K562 (cell line): ENCODE data around the gene ATP5F1D. TPM values are rescaled to one million over a fixed set of nuclear protein-coding genes. Genes with fewer than 3 reads are reported as not detected.
A peak's percentile ranks its signal among the peaks of the same experiment; 100 is the strongest.

Experiments used
- ADNP ChIP-seq: fragments of 200-800 bp; sonication (Bioruptor generic); IDR thresholded peaks from 2 replicates; pipeline ENCODE4 v1.6.1; 2016; ENCODE audit warnings: missing genetic modification characterization, missing compliant biosample characterization
- ARNT ChIP-seq, 2 experiments: fragments of 450-650 bp; IDR thresholded peaks; 2 replicates each; pipeline ENCODE4 v1.6.1; 2016; ENCODE audit warnings: mild to moderate bottlenecking in 1 of 2
- BCL6 ChIP-seq: fragments of 250-450 bp; sonication (Bioruptor Pico); IDR thresholded peaks from 2 replicates; pipeline ENCODE4 v1.4.0; 2020
- C11orf30 ChIP-seq: fragments of 450-650 bp; IDR thresholded peaks from 2 replicates; pipeline ENCODE4 v1.6.1; 2016; ENCODE audit warnings: low read depth, mild to moderate bottlenecking
- CCNT2 ChIP-seq: IDR thresholded peaks from 2 replicates; pipeline ENCODE4 v1.6.1; 2011; ENCODE audit warnings: borderline replicate concordance, low read depth, mild to moderate bottlenecking, moderate library complexity, mixed read lengths, low read length; ENCODE audit not compliant: insufficient read length; ENCODE audit errors: extremely low read depth
- CHCHD3 ChIP-seq: fragments of 250-450 bp; sonication (Bioruptor Pico); IDR thresholded peaks from 2 replicates; pipeline ENCODE4 v2.1.2; 2022; ENCODE audit warnings: mild to moderate bottlenecking
- CHD1 ChIP-seq: fragments of 200-600 bp; sonication (generic); IDR thresholded peaks from one replicate; pipeline ENCODE4 v1.6.1; 2012; ENCODE audit warnings: mild to moderate bottlenecking, moderate library complexity, low read length, inconsistent platforms
- EZH2 ChIP-seq: IDR thresholded peaks from 2 replicates; pipeline ENCODE4 v1.6.1; 2012; ENCODE audit warnings: low read depth, mild to moderate bottlenecking, inconsistent platforms, low read length, borderline replicate concordance
- FOXP1 ChIP-seq: sonication (generic); formaldehyde crosslinking; IDR thresholded peaks from 2 replicates; pipeline ENCODE4 v1.8.0; 2022; ENCODE audit warnings: mild to moderate bottlenecking, missing genetic modification reagents
- HIVEP1 ChIP-seq: fragments of 250-450 bp; sonication (Bioruptor Pico); IDR thresholded peaks from 2 replicates; pipeline ENCODE4 v1.4.0; 2020; ENCODE audit warnings: mild to moderate bottlenecking
- MEF2A ChIP-seq: IDR thresholded peaks from 2 replicates; pipeline ENCODE4 v1.6.1; 2011; ENCODE audit warnings: low read depth, mild to moderate bottlenecking, low read length, moderate library complexity; ENCODE audit not compliant: control insufficient read depth
- NCOR1 ChIP-seq: fragments of 450-650 bp; IDR thresholded peaks from 2 replicates; pipeline ENCODE4 v1.6.1; 2016; ENCODE audit warnings: mild to moderate bottlenecking, moderate library complexity
- NFIX ChIP-seq: fragments of 250-450 bp; sonication (Bioruptor Pico); IDR thresholded peaks from 2 replicates; pipeline ENCODE4 v1.4.0; 2020; ENCODE audit warnings: low read depth, mild to moderate bottlenecking, moderate library complexity
- NR2C2 ChIP-seq, 2 experiments: fragments of 200-800 bp in 1 of 2; sonication (Bioruptor generic) in 1 of 2; sonication (generic) in 1 of 2; formaldehyde crosslinking in 1 of 2; IDR thresholded peaks; 2 replicates each; pipeline versions ENCODE4 v1.6.1 to v1.8.0; 2016 to 2022; ENCODE audit warnings: mild to moderate bottlenecking in 1 of 2, missing compliant biosample characterization in 1 of 2, missing genetic modification characterization in 1 of 2, missing genetic modification reagents in 1 of 2
- POLR2G ChIP-seq: fragments of 200-400 bp; formaldehyde crosslinking; IDR thresholded peaks from 2 replicates; pipeline ENCODE4 v1.6.1; 2017; ENCODE audit warnings: low read depth, mild to moderate bottlenecking, antibody characterized with exemption, low read length, moderate library complexity
- RBM15 ChIP-seq: fragments of 200-400 bp; formaldehyde crosslinking; IDR thresholded peaks from 2 replicates; pipeline ENCODE4 v1.6.1; 2018; ENCODE audit warnings: mild to moderate bottlenecking, low read length, moderate library complexity; ENCODE audit not compliant: insufficient read depth
- RBM22 ChIP-seq: fragments of 200-400 bp; formaldehyde crosslinking; IDR thresholded peaks from 2 replicates; pipeline ENCODE4 v1.6.1; 2018; ENCODE audit warnings: low read length, low read depth; ENCODE audit not compliant: poor library complexity, severe bottlenecking
- SMARCB1 ChIP-seq: IDR thresholded peaks from 2 replicates; pipeline ENCODE4 v1.6.1; 2011; ENCODE audit warnings: improper control_type of control experiment, low read depth; ENCODE audit not compliant: insufficient read length
- SRSF7 ChIP-seq: fragments of 200-400 bp; formaldehyde crosslinking; optimal IDR thresholded peaks from 2 replicates; pipeline ENCODE3; 2017; ENCODE audit warnings: mild to moderate bottlenecking, low read depth, low read length
- TBP ChIP-seq: optimal IDR thresholded peaks from 2 replicates; pipeline ENCODE3; 2011; ENCODE audit warnings: low read depth, low read length, improper control_type of control experiment
- TGIF2 ChIP-seq: sonication (generic); formaldehyde crosslinking; IDR thresholded peaks from 2 replicates; pipeline ENCODE4 v1.8.1; 2022; ENCODE audit warnings: mild to moderate bottlenecking, missing genetic modification reagents, moderate library complexity
- ZBTB8A ChIP-seq: fragments of 450-650 bp; IDR thresholded peaks from 2 replicates; pipeline ENCODE4 v1.6.1; 2018; ENCODE audit warnings: mild to moderate bottlenecking, moderate library complexity; ENCODE audit not compliant: partially characterized antibody
- ZNF124 ChIP-seq: sonication (generic); formaldehyde crosslinking; IDR thresholded peaks from 2 replicates; pipeline ENCODE4 v1.8.1; 2022; ENCODE audit warnings: missing genetic modification reagents
- ZNF184 ChIP-seq: sonication (generic); formaldehyde crosslinking; IDR thresholded peaks from 2 replicates; pipeline ENCODE4 v1.5.0; 2020; ENCODE audit warnings: missing genetic modification reagents
- ZNF212 ChIP-seq: fragments of 450-650 bp; formaldehyde crosslinking; IDR thresholded peaks from 2 replicates; pipeline ENCODE4 v1.4.0; 2020; ENCODE audit warnings: mild to moderate bottlenecking
- ZNF224 ChIP-seq: sonication (generic); formaldehyde crosslinking; IDR thresholded peaks from 2 replicates; pipeline ENCODE4 v1.8.0; 2022; ENCODE audit warnings: mild to moderate bottlenecking, missing genetic modification reagents
- ZNF778 ChIP-seq: fragments of 450-650 bp; formaldehyde crosslinking; IDR thresholded peaks from 2 replicates; pipeline ENCODE4 v1.4.0; 2020; ENCODE audit warnings: mild to moderate bottlenecking, moderate library complexity
- polyA plus RNA-seq, 8 experiments: library from polyadenylated mRNA; depleted of rRNA in 4 of 8; stranded (reverse) in 5 of 8; unstranded in 3 of 8; fragments of >200 nt; fragmentation: Nextera tagmentation in 2 of 8; fragmentation: Illumina TruSeq in 1 of 8; extraction: Ambion mirVana in 2 of 8; extraction: Trizol in 1 of 8; gene quantifications; 2 replicates each; pipeline versions ENCODE4 v1.2.1 to v1.2.3, GENCODE V29; 2011 to 2014; ENCODE audit warnings: inconsistent platforms in 1 of 8, missing spikeins in 1 of 8
- total RNA-seq, 7 experiments: library from RNA; depleted of rRNA in 6 of 7; stranded (reverse); fragments of >200 nt in 6 of 7; fragmentation: Illumina TruSeq in 2 of 7; extraction: Trizol in 2 of 7; gene quantifications; 2 replicates each; pipeline versions ENCODE4 v1.2.1 to v1.2.3, GENCODE V29; 2011 to 2021; ENCODE audit warnings: low replicate concordance in 1 of 7
- TF ChIP-seq, protein P1 (sequence below), 3 experiments: fragments of 200-800 bp in 1 of 3; sonication (Bioruptor generic) in 1 of 3; sonication (generic) in 1 of 3; formaldehyde crosslinking in 1 of 3; IDR thresholded peaks; 2 replicates each; pipeline versions ENCODE4 v1.6.1 to v1.8.0; 2016 to 2022; ENCODE audit warnings: mild to moderate bottlenecking in 2 of 3, missing compliant biosample characterization in 2 of 3, missing genetic modification characterization in 2 of 3, missing genetic modification reagents in 1 of 3
- TF ChIP-seq, protein P2 (sequence below): fragments of 250-450 bp; sonication (Bioruptor Pico); IDR thresholded peaks from 2 replicates; pipeline ENCODE4 v1.8.0; 2022; ENCODE audit warnings: inconsistent platforms

Gene ATP5F1D
- total and polyA plus RNA-seq, 9 of the 15 experiments (the other 6 are each of a cell fraction or from before 2014, with no cell fraction given): 3.9 to 409 (median 36.8) TPM

DNA sequence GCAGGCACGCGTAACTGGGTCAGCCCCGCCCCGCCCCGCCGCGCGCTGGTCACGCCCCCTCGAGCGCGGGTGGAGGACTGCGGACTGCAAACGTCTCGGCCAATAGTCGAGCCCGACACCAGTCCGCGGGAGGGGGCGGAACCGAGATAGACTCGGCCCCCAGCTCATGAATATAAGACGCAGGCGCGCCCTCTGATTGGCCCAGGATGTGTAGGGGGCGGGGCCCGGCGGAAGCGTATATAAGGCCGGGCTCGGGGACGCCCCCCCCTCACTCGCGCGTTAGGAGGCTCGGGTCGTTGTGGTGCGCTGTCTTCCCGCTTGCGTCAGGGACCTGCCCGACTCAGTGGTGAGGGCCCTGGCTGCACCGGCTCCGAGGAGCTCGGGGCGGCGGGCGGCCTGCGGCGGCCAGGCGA, 27.5 kb downstream of the ATP5F1D start, which contains the start of gene CIRBP (continued):
- no peak for TF ChIP-seq ARNT (IDR thresholded peaks at IDR 0.05)
- no peak for TF ChIP-seq ZNF184
- peak; percentile 17; the same call in 1 of the 2 replicates for TF ChIP-seq ZNF212 (CRISPR knock-in tag)
- TF ChIP-seq CHD1: peak; percentile 96
- no peak for TF ChIP-seq EZH2
- TF ChIP-seq BCL6 (CRISPR knock-in tag): no peak
- no peak for TF ChIP-seq SMARCB1
- TF ChIP-seq NCOR1: no peak
- no peak for TF ChIP-seq FOXP1 (CRISPR knock-in tag)
- TF ChIP-seq SRSF7: no peak
- TF ChIP-seq CHCHD3 (CRISPR knock-in tag): 0 out of 2 replicates have a peak, but pooled peaks have one; percentile 15
- no peak for TF ChIP-seq C11orf30
- no peak for TF ChIP-seq TGIF2 (CRISPR knock-in tag)
- TF ChIP-seq ADNP (tag): no peak
- no peak for TF ChIP-seq NR2C2 (CRISPR knock-in tag; IDR thresholded peaks at IDR 0.05)
- TF ChIP-seq NR2C2 (tag; IDR thresholded peaks at IDR 0.05): no peak
- TF ChIP-seq TBP: peak; percentile 99
- TF ChIP-seq RBM22: peak; percentile 94
- no peak for TF ChIP-seq ZNF124
- no peak for TF ChIP-seq ZBTB8A
- peak; percentile 100 for TF ChIP-seq POLR2G
- no peak for TF ChIP-seq CCNT2
- no peak for TF ChIP-seq RBM15
- TF ChIP-seq ZNF224 (CRISPR knock-in tag): no peak
- TF ChIP-seq, protein P1, sequence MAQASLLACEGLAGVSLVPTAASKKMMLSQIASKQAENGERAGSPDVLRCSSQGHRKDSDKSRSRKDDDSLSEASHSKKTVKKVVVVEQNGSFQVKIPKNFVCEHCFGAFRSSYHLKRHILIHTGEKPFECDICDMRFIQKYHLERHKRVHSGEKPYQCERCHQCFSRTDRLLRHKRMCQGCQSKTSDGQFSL (CRISPR knock-in tag; IDR thresholded peaks at IDR 0.05): peak; percentile 97
- TF ChIP-seq, protein P1 (tag; IDR thresholded peaks at IDR 0.05): peak in 1 of 2 experiments; percentile 98; a peak in 2 of 4 replicates
- no peak for TF ChIP-seq HIVEP1 (CRISPR knock-in tag)
- TF ChIP-seq, protein P2, sequence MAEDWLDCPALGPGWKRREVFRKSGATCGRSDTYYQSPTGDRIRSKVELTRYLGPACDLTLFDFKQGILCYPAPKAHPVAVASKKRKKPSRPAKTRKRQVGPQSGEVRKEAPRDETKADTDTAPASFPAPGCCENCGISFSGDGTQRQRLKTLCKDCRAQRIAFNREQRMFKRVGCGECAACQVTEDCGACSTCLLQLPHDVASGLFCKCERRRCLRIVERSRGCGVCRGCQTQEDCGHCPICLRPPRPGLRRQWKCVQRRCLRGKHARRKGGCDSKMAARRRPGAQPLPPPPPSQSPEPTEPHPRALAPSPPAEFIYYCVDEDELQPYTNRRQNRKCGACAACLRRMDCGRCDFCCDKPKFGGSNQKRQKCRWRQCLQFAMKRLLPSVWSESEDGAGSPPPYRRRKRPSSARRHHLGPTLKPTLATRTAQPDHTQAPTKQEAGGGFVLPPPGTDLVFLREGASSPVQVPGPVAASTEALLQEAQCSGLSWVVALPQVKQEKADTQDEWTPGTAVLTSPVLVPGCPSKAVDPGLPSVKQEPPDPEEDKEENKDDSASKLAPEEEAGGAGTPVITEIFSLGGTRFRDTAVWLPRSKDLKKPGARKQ: no peak
- TF ChIP-seq ZNF778 (CRISPR knock-in tag): no peak
- no peak for TF ChIP-seq NFIX (CRISPR knock-in tag)
- no peak for TF ChIP-seq MEF2A
